ENCODE data around the gene ELMO1.

Gene ELMO1

GRCh38 chr7:37229381-37229780, 219.3 kb downstream of the ELMO1 start:
- H3K14ac ChIP-seq (ENCODE audit: low read length): no peak overlapping the region
- no peaks in the 10 kb centered on the region for H3K79me1 ChIP-seq (ENCODE audit: low read length)
- H3K18ac ChIP-seq (ENCODE audit: low read length): no peak overlapping the region
- no peak overlapping the region for H3K4ac ChIP-seq (ENCODE audit: low read depth, low read length)
- peaks cover 3 to 4% of the 10 kb centered on the region in 2 experiments for H3K36me3 ChIP-seq (ENCODE audit: control insufficient read depth in 1 of 2, insufficient read depth in 2 of 2, low read length in 2 of 2)
- H4K8ac ChIP-seq (ENCODE audit: low read depth, low read length): no peak overlapping the region
- H3K4me2 ChIP-seq (ENCODE audit: low read length): no peak overlapping the region
- H2BK12ac ChIP-seq (ENCODE audit: low read length): no peak overlapping the region
- H2AK5ac ChIP-seq (ENCODE audit: low read length): no peak overlapping the region
- no CpG with 5 or more reads among the region's 1 CpG for WGBS (ENCODE audit: extremely low coverage, insufficient coverage, insufficient read length)
- no peaks in the 10 kb centered on the region for H3K4me1 ChIP-seq (ENCODE audit: control insufficient read depth in 1 of 2, insufficient read depth in 2 of 2, low read length in 2 of 2)
- DNase-seq: no peak
- H3K27me3 ChIP-seq (ENCODE audit: insufficient read depth, low read length): no peaks in the 10 kb centered on the region
- H3K9me3 ChIP-seq (ENCODE audit: insufficient read depth, low read depth, low read length): no peaks in the 10 kb centered on the region
- H3K9ac ChIP-seq (ENCODE audit: low read length): no peak overlapping the region
- no peaks in the 10 kb centered on the region for H3K79me2 ChIP-seq (ENCODE audit: control insufficient read depth, insufficient read depth, low read length, poor library complexity)
- H3K23ac ChIP-seq (ENCODE audit: low read length): no peak overlapping the region
- no peak overlapping the region for H4K12ac ChIP-seq (ENCODE audit: low read depth, low read length)
- H4K91ac ChIP-seq (ENCODE audit: low read depth, low read length): no peak overlapping the region
- H2BK5ac ChIP-seq (ENCODE audit: low read depth, low read length, poor library complexity): no peak overlapping the region
- no peak overlapping the region for H2BK120ac ChIP-seq (ENCODE audit: insufficient read depth, low read length, poor library complexity)
- no peak overlapping the region for H3K27ac ChIP-seq (ENCODE audit: low read depth, low read length)
- H3K4me3 ChIP-seq (ENCODE audit: low read depth, low read length): no peak overlapping the region
- no peak overlapping the region for H2AFZ ChIP-seq (ENCODE audit: insufficient read depth, low read length, poor library complexity)

GRCh38 chr7:37225285-37225969, 223.2 kb downstream of the ELMO1 start:
- Histone ChIP-seq H4K91ac (ENCODE audit: low read depth, low read length) (no peak overlapping the region), H2AK5ac (ENCODE audit: low read length) (no peak overlapping the region), H2AFZ (ENCODE audit: insufficient read depth, low read length, poor library complexity) (no peak overlapping the region), H3K4me3 (ENCODE audit: low read depth, low read length) (no peak overlapping the region), H3K27me3 (ENCODE audit: insufficient read depth, low read length) (no peaks in the 10 kb centered on the region), H3K9me3 (ENCODE audit: insufficient read depth, low read depth, low read length) (no peaks in the 10 kb centered on the region), H2BK12ac (ENCODE audit: low read length) (no peak overlapping the region), H3K36me3 (ENCODE audit: control insufficient read depth in 1 of 2, insufficient read depth in 2 of 2, low read length in 2 of 2) (peaks cover 9 to 18% of the 10 kb centered on the region in 2 experiments), H3K14ac (ENCODE audit: low read length) (no peak overlapping the region), H4K12ac (ENCODE audit: low read depth, low read length) (no peak overlapping the region), H3K4me1 (ENCODE audit: control insufficient read depth in 1 of 2, insufficient read depth in 2 of 2, low read length in 2 of 2) (no peaks in the 10 kb centered on the region), H2BK120ac (ENCODE audit: insufficient read depth, low read length, poor library complexity) (no peak overlapping the region), H3K9ac (ENCODE audit: low read length) (no peak overlapping the region), H3K18ac (ENCODE audit: low read length) (no peak overlapping the region), H3K4me2 (ENCODE audit: low read length) (no peak overlapping the region), H3K27ac (ENCODE audit: low read depth, low read length) (no peak overlapping the region), H3K23ac (ENCODE audit: low read length) (no peak overlapping the region), H3K79me1 (ENCODE audit: low read length) (no peaks in the 10 kb centered on the region), H2BK5ac (ENCODE audit: low read depth, low read length, poor library complexity) (no peak overlapping the region), H4K8ac (ENCODE audit: low read depth, low read length) (no peak overlapping the region), H3K79me2 (ENCODE audit: control insufficient read depth, insufficient read depth, low read length, poor library complexity) (no peaks in the 10 kb centered on the region), H3K4ac (ENCODE audit: low read depth, low read length) (no peak overlapping the region)
- 100% methylated on average over 2 of the region's 7 CpGs for WGBS (ENCODE audit: extremely low coverage, insufficient coverage, insufficient read length)
- DNase-seq: no peak

GRCh38 chr7:37224746-37225145, 223.9 kb downstream of the ELMO1 start:
- no peaks in the 10 kb centered on the region for H3K27me3 ChIP-seq (ENCODE audit: insufficient read depth, low read length)
- no peak overlapping the region for H3K4me3 ChIP-seq (ENCODE audit: low read depth, low read length)
- no peak overlapping the region for H3K18ac ChIP-seq (ENCODE audit: low read length)
- no peaks in the 10 kb centered on the region for H3K9me3 ChIP-seq (ENCODE audit: insufficient read depth, low read depth, low read length)
- H3K9ac ChIP-seq (ENCODE audit: low read length): no peak overlapping the region
- no peak overlapping the region for H3K23ac ChIP-seq (ENCODE audit: low read length)
- no peak overlapping the region for H3K4me2 ChIP-seq (ENCODE audit: low read length)
- H3K14ac ChIP-seq (ENCODE audit: low read length): no peak overlapping the region
- H3K4me1 ChIP-seq (ENCODE audit: control insufficient read depth in 1 of 2, insufficient read depth in 2 of 2, low read length in 2 of 2): no peaks in the 10 kb centered on the region
- no peaks in the 10 kb centered on the region for H3K79me1 ChIP-seq (ENCODE audit: low read length)
- H2AFZ ChIP-seq (ENCODE audit: insufficient read depth, low read length, poor library complexity): no peak overlapping the region
- H4K12ac ChIP-seq (ENCODE audit: low read depth, low read length): no peak overlapping the region
- no peak overlapping the region for H3K4ac ChIP-seq (ENCODE audit: low read depth, low read length)
- no peak overlapping the region for H2BK120ac ChIP-seq (ENCODE audit: insufficient read depth, low read length, poor library complexity)
- H4K8ac ChIP-seq (ENCODE audit: low read depth, low read length): no peak overlapping the region
- H2BK12ac ChIP-seq (ENCODE audit: low read length): no peak overlapping the region
- no CpG with 5 or more reads among the region's 10 CpGs for whole genome bisulfite sequencing (ENCODE audit: extremely low coverage, insufficient coverage, insufficient read length)
- no peak overlapping the region for H2AK5ac ChIP-seq (ENCODE audit: low read length)
- no peak overlapping the region for H4K91ac ChIP-seq (ENCODE audit: low read depth, low read length)
- H3K27ac ChIP-seq (ENCODE audit: low read depth, low read length): no peak overlapping the region
- DNase-seq: no peak
- H3K36me3 ChIP-seq (ENCODE audit: control insufficient read depth in 1 of 2, insufficient read depth in 2 of 2, low read length in 2 of 2): peaks cover 9 to 15% of the 10 kb centered on the region in 2 experiments
- no peaks in the 10 kb centered on the region for H3K79me2 ChIP-seq (ENCODE audit: control insufficient read depth, insufficient read depth, low read length, poor library complexity)
- no peak overlapping the region for H2BK5ac ChIP-seq (ENCODE audit: low read depth, low read length, poor library complexity)

DNA sequence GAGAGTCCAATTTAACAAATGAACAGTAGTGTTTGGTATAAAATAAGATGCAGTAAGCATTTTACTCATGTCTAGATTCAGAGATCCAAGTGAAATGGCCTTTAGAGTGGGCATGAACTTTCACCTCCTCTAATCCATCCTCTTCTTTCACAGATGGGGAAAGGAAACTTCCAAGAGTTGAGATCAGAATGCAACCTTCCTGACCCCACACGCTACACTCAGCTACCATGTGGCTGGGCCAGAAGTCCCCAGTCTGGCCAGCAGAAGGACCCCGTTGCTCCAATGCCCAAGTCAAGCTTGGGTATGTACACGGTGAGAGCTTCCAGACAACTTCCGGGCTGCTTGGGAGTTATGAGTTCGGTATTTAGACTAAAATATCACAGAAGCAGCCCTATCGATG, 228.0 kb downstream of the ELMO1 start:
- Histone ChIP-seq H3K4ac (ENCODE audit: low read depth, low read length) (no peak overlapping the region), H4K12ac (ENCODE audit: low read depth, low read length) (no peak overlapping the region), H3K4me1 (ENCODE audit: control insufficient read depth in 1 of 2, insufficient read depth in 2 of 2, low read length in 2 of 2) (no peaks in the 10 kb centered on the region), H3K9ac (ENCODE audit: low read length) (no peak overlapping the region), H2BK12ac (ENCODE audit: low read length) (no peak overlapping the region), H2AK5ac (ENCODE audit: low read length) (no peak overlapping the region), H3K79me1 (ENCODE audit: low read length) (no peaks in the 10 kb centered on the region), H4K91ac (ENCODE audit: low read depth, low read length) (no peak overlapping the region), H3K18ac (ENCODE audit: low read length) (no peak overlapping the region), H3K4me2 (ENCODE audit: low read length) (no peak overlapping the region), H3K36me3 (ENCODE audit: control insufficient read depth in 1 of 2, insufficient read depth in 2 of 2, low read length in 2 of 2) (peaks cover 9 to 15% of the 10 kb centered on the region in 2 experiments), H3K14ac (ENCODE audit: low read length) (no peak overlapping the region), H2AFZ (ENCODE audit: insufficient read depth, low read length, poor library complexity) (no peak overlapping the region), H3K27me3 (ENCODE audit: insufficient read depth, low read length) (no peaks in the 10 kb centered on the region), H3K27ac (ENCODE audit: low read depth, low read length) (no peak overlapping the region), H4K8ac (ENCODE audit: low read depth, low read length) (no peak overlapping the region), H3K9me3 (ENCODE audit: insufficient read depth, low read depth, low read length) (no peaks in the 10 kb centered on the region), H2BK5ac (ENCODE audit: low read depth, low read length, poor library complexity) (no peak overlapping the region), H3K4me3 (ENCODE audit: low read depth, low read length) (no peak overlapping the region), H2BK120ac (ENCODE audit: insufficient read depth, low read length, poor library complexity) (no peak overlapping the region), H3K23ac (ENCODE audit: low read length) (no peak overlapping the region), H3K79me2 (ENCODE audit: control insufficient read depth, insufficient read depth, low read length, poor library complexity) (no peaks in the 10 kb centered on the region)
- no CpG with 5 or more reads among the region's 6 CpGs for WGBS (ENCODE audit: extremely low coverage, insufficient coverage, insufficient read length)
- DNase-seq: no peak

Data from trophoblast cell (in vitro differentiated cells and primary cell).